Loucy (cell line): Measurements from ENCODE around the gene FGF11.

Experiments used
- H2AFZ ChIP-seq: fragments of 200-600 bp; sonication (generic); 2 replicates; pipeline ENCODE4 v1.6.0; 2016; ENCODE audit warnings: antibody characterized with exemption, mild to moderate bottlenecking, low read length, moderate library complexity
- H3F3A ChIP-seq: fragments of 200-600 bp; 2 replicates; pipeline ENCODE4 v1.6.0; 2016; ENCODE audit warnings: antibody characterized with exemption, low read depth, mild to moderate bottlenecking
- H3K27me3 ChIP-seq: fragments of 200-600 bp; sonication (generic); 2 replicates; pipeline ENCODE4 v1.6.1; 2014; ENCODE audit warnings: low read length, mild to moderate bottlenecking; ENCODE audit not compliant: insufficient read depth, poor library complexity, severe bottlenecking
- H3K36me3 ChIP-seq: fragments of 200-600 bp; sonication (generic); 2 replicates; pipeline ENCODE4 v1.6.1; 2016; ENCODE audit warnings: low read length; ENCODE audit not compliant: insufficient read depth
- H3K4me1 ChIP-seq: fragments of 200-600 bp; sonication (generic); 2 replicates; pipeline ENCODE4 v1.5.1; 2014; ENCODE audit warnings: low read length, mild to moderate bottlenecking; ENCODE audit not compliant: insufficient read depth, poor library complexity, severe bottlenecking
- H3K4me2 ChIP-seq: fragments of 200-600 bp; sonication (generic); 2 replicates; pipeline ENCODE4 v1.6.0; 2014; ENCODE audit warnings: antibody characterized with exemption, low read length, low read depth, mild to moderate bottlenecking; ENCODE audit not compliant: poor library complexity, severe bottlenecking
- H3K4me3 ChIP-seq: fragments of 200-600 bp; sonication (generic); 2 replicates; pipeline ENCODE4 v1.5.1; 2014; ENCODE audit warnings: low read length, mild to moderate bottlenecking, mixed read lengths; ENCODE audit not compliant: poor library complexity, severe bottlenecking
- H3K79me2 ChIP-seq: fragments of 200-600 bp; sonication (generic); 2 replicates; pipeline ENCODE4 v1.6.1; 2014; ENCODE audit warnings: low read length; ENCODE audit not compliant: insufficient read depth
- H3K9ac ChIP-seq: fragments of 200-600 bp; sonication (generic); 2 replicates; pipeline ENCODE4 v1.6.0; 2014; ENCODE audit warnings: mild to moderate bottlenecking, low read depth, low read length, moderate library complexity; ENCODE audit not compliant: poor library complexity, severe bottlenecking
- H3K9me2 ChIP-seq: fragments of 200-600 bp; sonication (generic); replicated peaks from 2 replicates; pipeline ENCODE4 v1.6.1; 2016; ENCODE audit warnings: low read depth, low read length, mixed read lengths
- H3K9me3 ChIP-seq: fragments of 200-600 bp; sonication (generic); 2 replicates; pipeline ENCODE4 v1.6.1; 2014; ENCODE audit warnings: mild to moderate bottlenecking, antibody characterized with exemption, low read length, low read depth; ENCODE audit not compliant: insufficient read depth
- H4K20me1 ChIP-seq: fragments of 200-600 bp; sonication (generic); 2 replicates; pipeline ENCODE4 v1.6.0; 2014; ENCODE audit warnings: antibody characterized with exemption, low read length, mild to moderate bottlenecking; ENCODE audit not compliant: insufficient read depth, poor library complexity, severe bottlenecking
- CTCF ChIP-seq: fragments of 200-600 bp; sonication (generic); conservative IDR thresholded peaks from 2 replicates; pipeline ENCODE4 v1.5.1; 2014; ENCODE audit warnings: mild to moderate bottlenecking, antibody characterized with exemption, low read length
- EZH2phosphoT487 ChIP-seq: fragments of 200-600 bp; IDR thresholded peaks from 2 replicates; pipeline ENCODE4 v1.6.1; 2018; ENCODE audit warnings: antibody characterized with exemption, mild to moderate bottlenecking, moderate library complexity, borderline replicate concordance

Gene FGF11

GRCh38 chr17:7437950-7438614, 1.2 kb upstream of the FGF11 start:
- TF ChIP-seq EZH2phosphoT487 (no peak), CTCF (no peak)
- Histone ChIP-seq H3K4me3 (peak overlapping the region; percentile 94), H3K27me3 (no peaks in the 10 kb centered on the region), H4K20me1 (peaks cover 13% of the 10 kb centered on the region), H3K79me2 (peaks cover 43% of the 10 kb centered on the region; the same call in 1 of the 2 replicates), H3K4me1 (peaks cover 27% of the 10 kb centered on the region), H3K9me3 (no peaks in the 10 kb centered on the region), H3K9ac (peak overlapping the region; percentile 45), H3K9me2 (no peaks in the 10 kb centered on the region), H3K4me2 (peak overlapping the region; percentile 85), H3K36me3 (no peaks in the 10 kb centered on the region), H2AFZ (no peak overlapping the region), H3F3A (no peaks in the 10 kb centered on the region; the same call in 1 of the 2 replicates)

DNA sequence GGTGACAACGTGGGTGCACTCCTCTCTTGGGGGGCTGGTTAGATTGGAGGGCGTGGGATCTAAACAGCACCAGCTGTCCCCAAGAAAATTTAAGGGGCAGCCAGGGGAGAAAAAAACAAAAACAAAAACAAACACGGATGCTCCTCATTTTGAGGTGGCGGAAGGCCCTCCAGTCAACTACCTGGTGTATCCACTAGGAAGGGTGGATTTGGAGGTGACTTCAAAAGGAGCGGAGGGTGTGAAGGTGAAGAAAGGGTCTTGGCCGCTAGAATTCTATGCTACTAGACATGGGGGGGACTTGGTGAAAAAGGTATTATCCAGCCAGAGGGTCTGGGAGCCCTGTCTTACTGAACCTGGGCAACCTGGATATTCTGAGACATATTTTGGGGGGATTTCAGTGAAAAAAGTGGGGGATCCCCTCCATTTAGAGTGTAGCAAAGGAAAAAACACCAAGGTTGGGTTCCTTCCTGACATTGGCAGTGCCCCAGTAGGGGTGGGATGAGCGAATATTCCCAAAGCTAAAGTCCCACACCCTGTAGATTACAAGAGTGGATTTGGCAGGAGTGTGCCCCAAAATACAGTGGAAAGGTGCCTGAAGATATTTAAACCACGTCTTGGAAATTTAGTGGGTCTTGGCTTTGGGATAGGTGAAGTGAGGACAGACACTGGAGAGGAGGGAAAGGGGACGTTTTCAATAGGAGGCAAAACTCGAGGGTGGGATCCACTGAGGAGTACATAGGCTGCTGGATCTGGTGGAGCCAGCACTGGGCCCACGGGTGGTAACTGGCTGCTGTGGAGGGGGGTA, 454 bp upstream of the FGF11 start:
- peaks cover 27% of the 10 kb centered on the region for H3K4me1 ChIP-seq
- no peaks in the 10 kb centered on the region for H3K9me3 ChIP-seq

More for the DNA sequence above, 454 bp upstream of the FGF11 start:
- Histone ChIP-seq H3F3A (no peaks in the 10 kb centered on the region; the same call in 1 of the 2 replicates), H3K36me3 (no peaks in the 10 kb centered on the region), H3K27me3 (no peaks in the 10 kb centered on the region), H3K9me2 (no peaks in the 10 kb centered on the region), H3K4me2 (peak overlapping the region; percentile 85), H3K79me2 (peaks cover 43% of the 10 kb centered on the region; the same call in 1 of the 2 replicates), H2AFZ (no peak overlapping the region), H3K4me3 (peak overlapping the region; percentile 94), H3K9ac (peak overlapping the region; percentile 45), H4K20me1 (peaks cover 13% of the 10 kb centered on the region)
- TF ChIP-seq CTCF, result no peak
- no peak for TF ChIP-seq EZH2phosphoT487
